Astrocyte (in vitro differentiated cells and primary cell): ENCODE data around the gene PSD4. TPM values are rescaled to one million over a fixed set of nuclear protein-coding genes. Genes with fewer than 3 reads are reported as not detected.

Source experiments
- DNase-seq: peaks from one replicate; pipeline ENCODE4 v3.0.0-alpha.2; 2010; ENCODE audit warnings: low read depth
- FAIRE-seq: peaks from 2 replicates; lab custom pipeline; 2011; peaks lifted over from hg19 to GRCh38; lab: Jason Lieb, UNC
- H2AFZ ChIP-seq: 2 replicates; pipeline ENCODE4 v1.6.0; 2012; ENCODE audit warnings: low read depth, low read length, inconsistent platforms
- H3K27ac ChIP-seq: 2 replicates; pipeline ENCODE4 v1.5.1; 2011; ENCODE audit warnings: low read depth, low read length, inconsistent platforms
- H3K27me3 ChIP-seq: 2 replicates; pipeline ENCODE4 v1.6.0; 2011; ENCODE audit warnings: low read length, inconsistent platforms; ENCODE audit not compliant: insufficient read depth
- H3K36me3 ChIP-seq: 2 replicates; pipeline ENCODE4 v1.5.1; 2011; ENCODE audit warnings: low read length, inconsistent platforms; ENCODE audit not compliant: insufficient read depth
- H3K4me1 ChIP-seq: 2 replicates; pipeline ENCODE4 v1.5.1; 2011; ENCODE audit warnings: low read length, inconsistent platforms; ENCODE audit not compliant: insufficient read depth
- H3K4me2 ChIP-seq: 2 replicates; pipeline ENCODE4 v1.6.0; 2012; ENCODE audit warnings: low read length, inconsistent platforms
- H3K4me3 ChIP-seq: 2 replicates; pipeline ENCODE4 v1.5.1; 2011; ENCODE audit warnings: low read depth, mild to moderate bottlenecking, low read length, inconsistent platforms; ENCODE audit not compliant: insufficient read depth
- H3K79me2 ChIP-seq: 2 replicates; pipeline ENCODE4 v1.6.0; 2012; ENCODE audit warnings: mild to moderate bottlenecking, low read length, inconsistent platforms; ENCODE audit not compliant: insufficient read depth
- H3K9ac ChIP-seq: 2 replicates; pipeline ENCODE4 v1.6.0; 2012; ENCODE audit warnings: mild to moderate bottlenecking, low read length, inconsistent platforms
- H3K9me3 ChIP-seq: 2 replicates; pipeline ENCODE4 v1.5.1; 2012; ENCODE audit warnings: low read depth, mild to moderate bottlenecking, low read length, inconsistent platforms; ENCODE audit not compliant: insufficient read depth
- H4K20me1 ChIP-seq: 2 replicates; pipeline ENCODE4 v1.6.0; 2012; ENCODE audit warnings: low read length, inconsistent platforms; ENCODE audit not compliant: insufficient read depth
- H3K27ac Mint-ChIP-seq: one replicate; pipeline ENCODE4 v1.8.0; 2021; ENCODE audit warnings: mild to moderate bottlenecking, mixed read lengths; ENCODE audit not compliant: unreplicated experiment
- H3K27me3 Mint-ChIP-seq: one replicate; pipeline ENCODE4 v1.8.0; 2021; ENCODE audit warnings: low read depth, mixed read lengths; ENCODE audit not compliant: unreplicated experiment
- H3K36me3 Mint-ChIP-seq: one replicate; pipeline ENCODE4 v1.8.0; 2021; ENCODE audit warnings: low read depth, mixed read lengths; ENCODE audit not compliant: unreplicated experiment
- H3K4me1 Mint-ChIP-seq: one replicate; pipeline ENCODE4 v1.8.0; 2021; ENCODE audit warnings: low read depth, mixed read lengths; ENCODE audit not compliant: unreplicated experiment
- H3K4me3 Mint-ChIP-seq: one replicate; pipeline ENCODE4 v1.8.0; 2021; ENCODE audit warnings: mild to moderate bottlenecking, moderate library complexity, mixed read lengths; ENCODE audit not compliant: unreplicated experiment
- H3K9me3 Mint-ChIP-seq: one replicate; pipeline ENCODE4 v1.8.0; 2021; ENCODE audit warnings: mild to moderate bottlenecking, mixed read lengths; ENCODE audit not compliant: unreplicated experiment
- EZH2 ChIP-seq: IDR thresholded peaks from 2 replicates; pipeline ENCODE4 v1.6.1; 2012; ENCODE audit warnings: mild to moderate bottlenecking, low read length, inconsistent platforms; ENCODE audit not compliant: insufficient read depth
- total RNA-seq: library from RNA; stranded (reverse); gene quantifications from 2 replicates; pipeline ENCODE4 v1.2.1, GENCODE V29; 2021
- TF ChIP-seq, protein P1 (sequence below): IDR thresholded peaks from 2 replicates; pipeline ENCODE4 v1.5.1; 2011; ENCODE audit warnings: low read depth, mild to moderate bottlenecking, inconsistent platforms, low read length, moderate library complexity; ENCODE audit not compliant: insufficient read depth

PSD4 gene
- total RNA-seq, 1 donor from 2014 or later: 4.0 TPM

DNA sequence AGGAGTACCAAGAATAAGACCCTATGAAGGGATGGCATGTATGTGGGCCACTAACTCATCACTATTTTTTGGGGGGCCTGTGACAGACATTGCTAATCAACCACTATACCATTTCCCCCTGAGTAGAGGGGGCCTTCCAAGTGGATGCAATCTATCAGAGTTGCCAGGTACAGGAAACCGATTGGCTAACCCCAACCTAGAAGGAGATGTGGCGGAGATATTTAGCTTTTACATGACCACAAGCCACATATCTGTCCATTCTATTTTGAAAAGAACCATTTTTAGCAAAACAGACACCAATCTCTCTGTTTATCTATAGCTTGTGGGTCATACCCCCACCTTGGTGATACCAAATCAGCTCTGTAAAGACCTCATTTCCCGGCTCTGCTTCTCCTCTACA, 53.9 kb downstream of the PSD4 start:
- Histone ChIP-seq H3K27ac (no peak overlapping the region), H3K9ac (no peak overlapping the region), H3K36me3 (no peaks in the 10 kb centered on the region), H4K20me1 (no peaks in the 10 kb centered on the region), H3K4me3 (no peak overlapping the region), H2AFZ (no peak overlapping the region), H3K79me2 (no peaks in the 10 kb centered on the region), H3K9me3 (no peaks in the 10 kb centered on the region), H3K27me3 (no peaks in the 10 kb centered on the region), H3K4me1 (peaks cover 12% of the 10 kb centered on the region), H3K4me2 (no peak overlapping the region)
- DNase-seq (no peak), FAIRE-seq (no peak)
- H3K27ac Mint-ChIP-seq: no peak overlapping the region
- peaks cover 7% of the 10 kb centered on the region for H3K27me3 Mint-ChIP-seq
- no peak for TF ChIP-seq EZH2
- TF ChIP-seq, protein P1, sequence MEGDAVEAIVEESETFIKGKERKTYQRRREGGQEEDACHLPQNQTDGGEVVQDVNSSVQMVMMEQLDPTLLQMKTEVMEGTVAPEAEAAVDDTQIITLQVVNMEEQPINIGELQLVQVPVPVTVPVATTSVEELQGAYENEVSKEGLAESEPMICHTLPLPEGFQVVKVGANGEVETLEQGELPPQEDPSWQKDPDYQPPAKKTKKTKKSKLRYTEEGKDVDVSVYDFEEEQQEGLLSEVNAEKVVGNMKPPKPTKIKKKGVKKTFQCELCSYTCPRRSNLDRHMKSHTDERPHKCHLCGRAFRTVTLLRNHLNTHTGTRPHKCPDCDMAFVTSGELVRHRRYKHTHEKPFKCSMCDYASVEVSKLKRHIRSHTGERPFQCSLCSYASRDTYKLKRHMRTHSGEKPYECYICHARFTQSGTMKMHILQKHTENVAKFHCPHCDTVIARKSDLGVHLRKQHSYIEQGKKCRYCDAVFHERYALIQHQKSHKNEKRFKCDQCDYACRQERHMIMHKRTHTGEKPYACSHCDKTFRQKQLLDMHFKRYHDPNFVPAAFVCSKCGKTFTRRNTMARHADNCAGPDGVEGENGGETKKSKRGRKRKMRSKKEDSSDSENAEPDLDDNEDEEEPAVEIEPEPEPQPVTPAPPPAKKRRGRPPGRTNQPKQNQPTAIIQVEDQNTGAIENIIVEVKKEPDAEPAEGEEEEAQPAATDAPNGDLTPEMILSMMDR: no peak
- no peaks in the 10 kb centered on the region for H3K36me3 Mint-ChIP-seq
- no peaks in the 10 kb centered on the region for H3K9me3 Mint-ChIP-seq
- H3K4me1 Mint-ChIP-seq: peaks cover 14% of the 10 kb centered on the region
- H3K4me3 Mint-ChIP-seq: no peak overlapping the region

DNA sequence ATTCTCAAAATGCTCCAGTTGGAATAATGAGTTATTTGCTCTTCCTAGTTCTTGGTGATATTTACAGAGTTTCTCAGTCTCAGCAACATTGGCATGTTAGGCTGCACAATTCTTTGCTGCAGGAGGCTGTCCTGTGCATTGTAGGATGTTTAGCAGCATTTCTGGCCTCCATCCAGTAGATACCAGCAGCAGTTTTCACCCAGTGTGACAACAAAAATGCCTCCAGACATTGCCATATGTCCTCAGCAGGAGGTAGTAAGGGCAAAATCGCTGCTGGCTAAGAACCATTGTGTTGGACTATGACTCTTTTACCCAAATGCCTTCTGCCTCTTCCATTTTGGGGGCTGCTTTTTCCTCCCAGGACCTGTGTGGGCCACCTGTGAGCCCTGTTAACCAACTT, 54.6 kb downstream of the PSD4 start:
- Mint-ChIP-seq H3K4me1 (peaks cover 14% of the 10 kb centered on the region), H3K9me3 (no peaks in the 10 kb centered on the region)
- no peak overlapping the region for H3K27ac ChIP-seq

More for the DNA sequence above, 54.6 kb downstream of the PSD4 start:
- Histone ChIP-seq H3K9ac (no peak overlapping the region), H3K4me2 (no peak overlapping the region), H4K20me1 (no peaks in the 10 kb centered on the region), H3K9me3 (no peaks in the 10 kb centered on the region), H3K4me1 (peaks cover 12% of the 10 kb centered on the region), H3K36me3 (no peaks in the 10 kb centered on the region), H3K79me2 (no peaks in the 10 kb centered on the region), H2AFZ (no peak overlapping the region), H3K27me3 (no peaks in the 10 kb centered on the region), H3K4me3 (no peak overlapping the region)
- no peak for DNase-seq
- no peak overlapping the region for H3K27ac Mint-ChIP-seq
- no peaks in the 10 kb centered on the region for H3K36me3 Mint-ChIP-seq
- H3K27me3 Mint-ChIP-seq: peaks cover 7% of the 10 kb centered on the region
- H3K4me3 Mint-ChIP-seq: no peak overlapping the region
- TF ChIP-seq, protein P1: no peak
- TF ChIP-seq EZH2: no peak
- FAIRE-seq: no peak
